ENCODE data around the gene VAV3.

Gene VAV3

DNA sequence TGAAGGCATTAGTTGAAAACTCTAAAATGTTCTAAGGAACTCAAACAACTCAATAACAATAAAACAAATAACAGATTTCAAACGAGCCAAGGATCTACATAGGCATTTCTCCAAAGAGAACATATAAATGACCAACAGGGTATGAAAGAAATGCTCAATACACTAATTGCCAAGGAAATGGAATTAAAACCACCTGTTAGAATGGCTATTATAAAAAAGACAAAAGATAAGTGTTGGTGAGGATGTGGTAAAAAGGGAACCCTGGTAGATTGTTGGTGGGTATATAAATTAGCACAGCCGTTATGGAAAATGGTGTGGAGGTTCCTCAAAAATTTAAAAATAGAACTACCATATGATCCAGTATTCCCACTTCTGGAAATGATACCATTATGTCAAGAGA, 9.1 kb upstream of the VAV3 start:
- no peaks in the 10 kb centered on the region for H3K27me3 ChIP-seq (ENCODE audit: insufficient read depth, poor library complexity, severe bottlenecking)
- no peak overlapping the region for H3K27ac ChIP-seq (replicated peaks)
- H3K4me3 ChIP-seq (replicated peaks; ENCODE audit: insufficient read depth, low read length), result no peak overlapping the region
- DNase-seq (ENCODE audit: low read depth in 1 of 2, low spot score in 1 of 2), result no peak
- TF ChIP-seq, protein P1, sequence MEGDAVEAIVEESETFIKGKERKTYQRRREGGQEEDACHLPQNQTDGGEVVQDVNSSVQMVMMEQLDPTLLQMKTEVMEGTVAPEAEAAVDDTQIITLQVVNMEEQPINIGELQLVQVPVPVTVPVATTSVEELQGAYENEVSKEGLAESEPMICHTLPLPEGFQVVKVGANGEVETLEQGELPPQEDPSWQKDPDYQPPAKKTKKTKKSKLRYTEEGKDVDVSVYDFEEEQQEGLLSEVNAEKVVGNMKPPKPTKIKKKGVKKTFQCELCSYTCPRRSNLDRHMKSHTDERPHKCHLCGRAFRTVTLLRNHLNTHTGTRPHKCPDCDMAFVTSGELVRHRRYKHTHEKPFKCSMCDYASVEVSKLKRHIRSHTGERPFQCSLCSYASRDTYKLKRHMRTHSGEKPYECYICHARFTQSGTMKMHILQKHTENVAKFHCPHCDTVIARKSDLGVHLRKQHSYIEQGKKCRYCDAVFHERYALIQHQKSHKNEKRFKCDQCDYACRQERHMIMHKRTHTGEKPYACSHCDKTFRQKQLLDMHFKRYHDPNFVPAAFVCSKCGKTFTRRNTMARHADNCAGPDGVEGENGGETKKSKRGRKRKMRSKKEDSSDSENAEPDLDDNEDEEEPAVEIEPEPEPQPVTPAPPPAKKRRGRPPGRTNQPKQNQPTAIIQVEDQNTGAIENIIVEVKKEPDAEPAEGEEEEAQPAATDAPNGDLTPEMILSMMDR (IDR thresholded peaks at IDR 0.05; ENCODE audit: insufficient read depth, low read length), result no peak
- TF ChIP-seq, protein P2, sequence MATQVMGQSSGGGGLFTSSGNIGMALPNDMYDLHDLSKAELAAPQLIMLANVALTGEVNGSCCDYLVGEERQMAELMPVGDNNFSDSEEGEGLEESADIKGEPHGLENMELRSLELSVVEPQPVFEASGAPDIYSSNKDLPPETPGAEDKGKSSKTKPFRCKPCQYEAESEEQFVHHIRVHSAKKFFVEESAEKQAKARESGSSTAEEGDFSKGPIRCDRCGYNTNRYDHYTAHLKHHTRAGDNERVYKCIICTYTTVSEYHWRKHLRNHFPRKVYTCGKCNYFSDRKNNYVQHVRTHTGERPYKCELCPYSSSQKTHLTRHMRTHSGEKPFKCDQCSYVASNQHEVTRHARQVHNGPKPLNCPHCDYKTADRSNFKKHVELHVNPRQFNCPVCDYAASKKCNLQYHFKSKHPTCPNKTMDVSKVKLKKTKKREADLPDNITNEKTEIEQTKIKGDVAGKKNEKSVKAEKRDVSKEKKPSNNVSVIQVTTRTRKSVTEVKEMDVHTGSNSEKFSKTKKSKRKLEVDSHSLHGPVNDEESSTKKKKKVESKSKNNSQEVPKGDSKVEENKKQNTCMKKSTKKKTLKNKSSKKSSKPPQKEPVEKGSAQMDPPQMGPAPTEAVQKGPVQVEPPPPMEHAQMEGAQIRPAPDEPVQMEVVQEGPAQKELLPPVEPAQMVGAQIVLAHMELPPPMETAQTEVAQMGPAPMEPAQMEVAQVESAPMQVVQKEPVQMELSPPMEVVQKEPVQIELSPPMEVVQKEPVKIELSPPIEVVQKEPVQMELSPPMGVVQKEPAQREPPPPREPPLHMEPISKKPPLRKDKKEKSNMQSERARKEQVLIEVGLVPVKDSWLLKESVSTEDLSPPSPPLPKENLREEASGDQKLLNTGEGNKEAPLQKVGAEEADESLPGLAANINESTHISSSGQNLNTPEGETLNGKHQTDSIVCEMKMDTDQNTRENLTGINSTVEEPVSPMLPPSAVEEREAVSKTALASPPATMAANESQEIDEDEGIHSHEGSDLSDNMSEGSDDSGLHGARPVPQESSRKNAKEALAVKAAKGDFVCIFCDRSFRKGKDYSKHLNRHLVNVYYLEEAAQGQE (IDR thresholded peaks at IDR 0.05; ENCODE audit: insufficient replicate concordance, low read depth), result no peak
- TF ChIP-seq POLR2AphosphoS5 (IDR thresholded peaks at IDR 0.05; ENCODE audit: low read depth) (no peak), SPI1 (IDR thresholded peaks at IDR 0.05; ENCODE audit: borderline replicate concordance, low read depth) (no peak), GABPA (IDR thresholded peaks at IDR 0.05; ENCODE audit: low read depth) (no peak)

DNA sequence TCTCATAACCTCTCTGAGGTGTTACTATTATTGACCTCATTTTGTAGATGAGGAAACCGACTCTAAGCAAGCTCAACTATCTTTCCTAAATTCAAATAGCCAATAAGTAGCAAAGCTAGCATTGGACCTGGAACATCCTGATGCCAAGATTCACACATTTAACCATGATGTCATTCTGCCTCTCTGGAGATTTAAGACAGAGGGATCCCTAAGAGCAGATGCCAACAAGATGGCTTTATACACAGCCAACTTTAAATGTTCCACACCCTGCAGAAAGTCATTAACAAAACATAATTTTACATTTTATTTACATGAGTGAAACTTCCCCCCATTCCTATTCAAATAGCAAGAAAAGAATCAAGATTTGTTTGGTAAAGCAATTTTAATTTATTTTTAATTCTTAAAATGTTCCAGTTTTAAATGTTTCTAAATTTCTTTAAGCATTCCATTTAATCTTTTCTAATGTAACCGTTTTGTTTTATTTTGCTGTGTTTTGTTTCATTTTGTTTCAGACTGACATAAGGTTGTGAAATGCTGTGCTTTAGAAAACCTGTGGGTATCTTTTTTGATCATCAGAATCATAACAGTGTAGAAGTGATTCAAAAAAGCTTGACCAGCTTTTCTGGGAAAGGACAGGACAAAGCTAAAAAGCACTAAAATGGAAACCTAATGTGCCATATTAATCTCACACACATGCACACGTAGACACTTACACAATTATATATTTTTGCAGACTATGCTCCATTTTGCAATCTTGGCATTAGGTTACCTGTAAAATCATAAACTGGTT, 7.6 kb upstream of the VAV3 start:
- H3K27me3 ChIP-seq (ENCODE audit: insufficient read depth, poor library complexity, severe bottlenecking), result no peaks in the 10 kb centered on the region
- no peak overlapping the region for H3K4me3 ChIP-seq (replicated peaks; ENCODE audit: insufficient read depth, low read length)
- H3K27ac ChIP-seq (replicated peaks), result no peak overlapping the region
- no peak for DNase-seq (ENCODE audit: low read depth in 1 of 2, low spot score in 1 of 2)
- TF ChIP-seq GABPA (IDR thresholded peaks at IDR 0.05; ENCODE audit: low read depth) (no peak), SPI1 (IDR thresholded peaks at IDR 0.05; ENCODE audit: borderline replicate concordance, low read depth) (no peak), POLR2AphosphoS5 (IDR thresholded peaks at IDR 0.05; ENCODE audit: low read depth) (no peak)
- TF ChIP-seq, protein P2 (IDR thresholded peaks at IDR 0.05; ENCODE audit: insufficient replicate concordance, low read depth), result no peak
- TF ChIP-seq, protein P1 (IDR thresholded peaks at IDR 0.05; ENCODE audit: insufficient read depth, low read length), result no peak

DNA sequence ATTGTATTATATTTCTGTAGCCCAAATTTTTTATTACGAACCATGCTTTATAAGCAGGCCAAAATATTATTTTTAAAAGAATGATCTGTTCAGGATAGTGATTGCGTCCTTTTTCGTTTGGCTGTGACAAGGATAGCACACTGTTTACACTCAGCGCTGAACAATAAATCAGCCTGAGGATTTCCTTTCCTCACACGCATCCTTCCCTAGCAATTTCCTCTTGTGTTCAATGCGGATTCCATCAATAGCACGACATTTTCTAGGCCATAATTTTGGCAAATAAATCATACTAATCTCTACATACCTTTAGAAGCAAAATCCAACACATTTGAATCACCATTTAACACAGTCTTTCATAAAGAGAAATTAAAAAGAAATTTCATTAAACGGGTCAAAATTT, 1.6 kb upstream of the VAV3 start:
- H3K27ac ChIP-seq (replicated peaks), result no peak overlapping the region
- H3K27me3 ChIP-seq (ENCODE audit: insufficient read depth, poor library complexity, severe bottlenecking), result no peaks in the 10 kb centered on the region
- H3K4me3 ChIP-seq (replicated peaks; ENCODE audit: insufficient read depth, low read length), result no peak overlapping the region
- DNase-seq (ENCODE audit: low read depth in 1 of 2, low spot score in 1 of 2), result no peak
- TF ChIP-seq SPI1 (IDR thresholded peaks at IDR 0.05; ENCODE audit: borderline replicate concordance, low read depth) (no peak), GABPA (IDR thresholded peaks at IDR 0.05; ENCODE audit: low read depth) (no peak), POLR2AphosphoS5 (IDR thresholded peaks at IDR 0.05; ENCODE audit: low read depth) (no peak)
- TF ChIP-seq, protein P1 (IDR thresholded peaks at IDR 0.05; ENCODE audit: insufficient read depth, low read length), result no peak
- TF ChIP-seq, protein P2 (IDR thresholded peaks at IDR 0.05; ENCODE audit: insufficient replicate concordance, low read depth), result no peak
